Activated effector memory CD4-positive, alpha-beta T cell treated with Interleukin-2 at 50 U/mL for 16 hours (primary cell): ENCODE results near the gene CES1.
"Not testable (repeated sequence)": the region's sequence is repeated elsewhere in the genome, so short reads cannot be mapped to it uniquely, and the experiment has no call there.

Experiments
- DNase-seq: peaks from one replicate; pipeline ENCODE4 v3.0.0-alpha.2; 2020

Gene CES1

GRCh38 chr16:55832773-55833691 lies at the start of gene CES1:
Gene CES1, minus strand, starts transcription at chr16:55833096. Its CDS starts 41 bp downstream, at chr16:55833055.
- no peak for DNase-seq

GRCh38 chr16:55876854-55877253 lies 44.0 kb upstream of the CES1 start:
- no peak for DNase-seq

- no peak for DNase-seq
Observed at GRCh38 chr16:55875273-55875672, 42.4 kb upstream of the CES1 start, which contains the start of gene CES5A. Gene CES5A, minus strand, starts transcription at chr16:55875373. Its CDS starts 152 bp downstream, at chr16:55875221.

GRCh38 chr16:55873122-55873521 lies 40.2 kb upstream of the CES1 start:
- no peak for DNase-seq

- DNase-seq, result no peak
Observed at GRCh38 chr16:55872130-55872529, 39.2 kb upstream of the CES1 start.

- DNase-seq, result no peak
Observed at GRCh38 chr16:55871411-55872038, 38.6 kb upstream of the CES1 start.

GRCh38 chr16:55868980-55869379 lies 36.1 kb upstream of the CES1 start:
- no peak for DNase-seq

- DNase-seq, result no peak
Observed at GRCh38 chr16:55868137-55868536, 35.2 kb upstream of the CES1 start.

GRCh38 chr16:55861288-55861687 lies 28.4 kb upstream of the CES1 start:
- no peak for DNase-seq

GRCh38 chr16:55857650-55858049 lies 24.8 kb upstream of the CES1 start:
- not testable (repeated sequence) for DNase-seq

GRCh38 chr16:55856950-55857349 lies 24.1 kb upstream of the CES1 start:
- DNase-seq, result no peak

GRCh38 chr16:55853114-55853513 lies 20.2 kb upstream of the CES1 start:
- no peak for DNase-seq

GRCh38 chr16:55849536-55849935 lies 16.6 kb upstream of the CES1 start:
- DNase-seq, result no peak

- no peak for DNase-seq
Observed at GRCh38 chr16:55846598-55847346, 13.9 kb upstream of the CES1 start.

- no peak for DNase-seq
Observed at GRCh38 chr16:55843105-55843395, 10.2 kb upstream of the CES1 start.

GRCh38 chr16:55842369-55843104 lies 9.6 kb upstream of the CES1 start:
- no peak for DNase-seq

- DNase-seq, result no peak
Observed at GRCh38 chr16:55839115-55839514, 6.2 kb upstream of the CES1 start.

GRCh38 chr16:55836158-55836611 lies 3.3 kb upstream of the CES1 start:
- no peak for DNase-seq

GRCh38 chr16:55835581-55835980 lies 2.7 kb upstream of the CES1 start:
- DNase-seq, result no peak

GRCh38 chr16:55835173-55835572 lies 2.3 kb upstream of the CES1 start:
- not testable (repeated sequence) for DNase-seq

- DNase-seq, result no peak
Observed at GRCh38 chr16:55834049-55834448, 1.2 kb upstream of the CES1 start.

- no peak for DNase-seq
Observed at GRCh38 chr16:55832425-55832772, 497 bp downstream of the CES1 start.
